ENCODE measurements around the gene SLC37A3.
"Not testable (repeated sequence)": the region's sequence is repeated elsewhere in the genome, so short reads cannot be mapped to it uniquely, and the experiment has no call there.

- TF ChIP-seq CTCF, POLR2A (IDR thresholded peaks at IDR 0.05): not testable (repeated sequence)
Measured at GRCh38 chr7:140320078-140320477, 78.3 kb downstream of the SLC37A3 start.
